Upper lobe of right lung (tissue), 1 donor: ENCODE results near the gene GATAD2A. TPM values are rescaled to one million over a fixed set of nuclear protein-coding genes. Genes with fewer than 3 reads are reported as not detected.

ENCODE experiments used
- ATAC-seq: fragments of 200-7000 bp; cut with Tn5 transposase; one replicate; pipeline ENCODE4 v1.9.1; 2020; ENCODE audit warnings: mild to moderate bottlenecking, moderate library complexity
- DNase-seq: peaks from one replicate; pipeline ENCODE4 v3.0.0-alpha.2; 2020
- H3K27ac ChIP-seq: fragments of 200-600 bp; one replicate; pipeline ENCODE4 v1.8.0; 2022
- H3K27me3 ChIP-seq: fragments of 200-600 bp; one replicate; pipeline ENCODE4 v1.8.0; 2022; ENCODE audit warnings: mild to moderate bottlenecking
- H3K36me3 ChIP-seq: fragments of 200-600 bp; one replicate; pipeline ENCODE4 v1.8.0; 2022
- H3K4me1 ChIP-seq: fragments of 200-600 bp; one replicate; pipeline ENCODE4 v1.8.0; 2022
- H3K4me3 ChIP-seq: fragments of 200-600 bp; one replicate; pipeline ENCODE4 v1.8.0; 2022; ENCODE audit warnings: mild to moderate bottlenecking
- H3K9me3 ChIP-seq: fragments of 200-600 bp; one replicate; pipeline ENCODE4 v1.8.0; 2022
- CTCF ChIP-seq: fragments of 200-600 bp; IDR thresholded peaks from one replicate; pipeline ENCODE4 v1.8.0; 2022; ENCODE audit warnings: antibody characterized with exemption
- intact Hi-C: fragments of 100-400 bp; cut with DNase I; formaldehyde crosslinking; loops from one replicate; pipeline ENCODE4 v1.11.0; 2022
- total RNA-seq: library from RNA; stranded (reverse); fragmentation: NEBNext Ultra II Directional; extraction: Animal tissue kit (Norgen Biotek cat#: 25700); gene quantifications from one replicate; pipeline ENCODE4 v1.2.1, GENCODE V29; 2021
- donor health status: DM: no; HTN: yes; CAD: no; lungs with severe emphysema.

The GATAD2A gene
- total RNA-seq, 1 donor from 2014 or later = 85.8 TPM

- intact Hi-C loops = no loop called here
- no peak for ATAC-seq
- TF ChIP-seq CTCF = no peak
- H3K27ac ChIP-seq = no peak overlapping the region
- no peaks in the 10 kb centered on the region for H3K9me3 ChIP-seq
- no peaks in the 10 kb centered on the region for H3K4me1 ChIP-seq
- no peak for DNase-seq
- peaks cover 93% of the 10 kb centered on the region for H3K36me3 ChIP-seq
- H3K27me3 ChIP-seq = no peaks in the 10 kb centered on the region
- H3K4me3 ChIP-seq = no peak overlapping the region
These were observed 92.9 kb downstream of the GATAD2A start for GRCh38 chr19:19498255-19498991.

- ATAC-seq (no peak), DNase-seq (no peak)
- no peaks in the 10 kb centered on the region for H3K27me3 ChIP-seq
- intact Hi-C loops = no loop called here
- no peak overlapping the region for H3K27ac ChIP-seq
- peaks cover 93% of the 10 kb centered on the region for H3K36me3 ChIP-seq
- H3K4me3 ChIP-seq = no peak overlapping the region
- no peaks in the 10 kb centered on the region for H3K9me3 ChIP-seq
- no peak for TF ChIP-seq CTCF
- H3K4me1 ChIP-seq = no peaks in the 10 kb centered on the region
These were observed 94.0 kb downstream of the GATAD2A start for GRCh38 chr19:19499272-19499995.

- no peaks in the 10 kb centered on the region for H3K27me3 ChIP-seq
- H3K4me3 ChIP-seq = no peak overlapping the region
- ATAC-seq (no peak), DNase-seq (no peak)
- H3K27ac ChIP-seq = no peak overlapping the region
- intact Hi-C loops = no loop called here
- no peaks in the 10 kb centered on the region for H3K9me3 ChIP-seq
- TF ChIP-seq CTCF = no peak
- peaks cover 95% of the 10 kb centered on the region for H3K36me3 ChIP-seq
- no peaks in the 10 kb centered on the region for H3K4me1 ChIP-seq
These were observed 95.6 kb downstream of the GATAD2A start for GRCh38 chr19:19500975-19501644.

GRCh38 chr19:19501798-19502197 lies 96.3 kb downstream of the GATAD2A start:
- Histone ChIP-seq H3K4me1 (no peaks in the 10 kb centered on the region), H3K27ac (no peak overlapping the region), H3K9me3 (no peaks in the 10 kb centered on the region), H3K36me3 (peaks cover 95% of the 10 kb centered on the region), H3K27me3 (no peaks in the 10 kb centered on the region), H3K4me3 (no peak overlapping the region)
- intact Hi-C loops = no loop called here
- no peak for TF ChIP-seq CTCF
- DNase-seq (no peak), ATAC-seq (no peak)

- intact Hi-C loops = no loop called here
- Histone ChIP-seq H3K27me3 (no peaks in the 10 kb centered on the region), H3K4me1 (no peaks in the 10 kb centered on the region), H3K36me3 (peaks cover 94% of the 10 kb centered on the region), H3K4me3 (no peak overlapping the region), H3K27ac (no peak overlapping the region), H3K9me3 (no peaks in the 10 kb centered on the region)
- no peak for DNase-seq
- no peak for TF ChIP-seq CTCF
- no peak for ATAC-seq
These were observed 96.8 kb downstream of the GATAD2A start for GRCh38 chr19:19502281-19502680.
